HG03342 (cell line): ENCODE results near the gene FBLN1.
"Not testable (repeated sequence)": the region's sequence is repeated elsewhere in the genome, so short reads cannot be mapped to it uniquely, and the experiment has no call there.

Experiments
- ATAC-seq: cut with Tn5 transposase; IDR thresholded peaks from one replicate; pipeline ENCODE4 v1.9.1; 2021; ENCODE audit warnings: mild to moderate bottlenecking, moderate library complexity; ENCODE audit not compliant: unreplicated experiment

Gene FBLN1

GRCh38 chr22:45526768-45527360 lies 24.2 kb downstream of the FBLN1 start:
- no peak for ATAC-seq

- no peak for ATAC-seq
Observed at GRCh38 chr22:45527456-45527855, 24.8 kb downstream of the FBLN1 start.

GRCh38 chr22:45528046-45528445 lies 25.4 kb downstream of the FBLN1 start:
- no peak for ATAC-seq

GRCh38 chr22:45529105-45529504 lies 26.4 kb downstream of the FBLN1 start:
- ATAC-seq, result no peak

GRCh38 chr22:45529971-45530575 lies 27.4 kb downstream of the FBLN1 start:
- ATAC-seq, result no peak

- ATAC-seq, result no peak
Observed at GRCh38 chr22:45531441-45532234, 29.0 kb downstream of the FBLN1 start.

- no peak for ATAC-seq
Observed at GRCh38 chr22:45532235-45532631, 29.6 kb downstream of the FBLN1 start.

GRCh38 chr22:45533703-45534102 lies 31.0 kb downstream of the FBLN1 start:
- ATAC-seq, result no peak

GRCh38 chr22:45534339-45535192 lies 31.9 kb downstream of the FBLN1 start:
- ATAC-seq, result no peak

GRCh38 chr22:45535290-45535689 lies 32.6 kb downstream of the FBLN1 start:
- ATAC-seq, result no peak

- not testable (repeated sequence) for ATAC-seq
Observed at GRCh38 chr22:45535835-45536234, 33.2 kb downstream of the FBLN1 start.

GRCh38 chr22:45537734-45538181 lies 35.1 kb downstream of the FBLN1 start:
- ATAC-seq, result no peak

GRCh38 chr22:45538281-45538680 lies 35.6 kb downstream of the FBLN1 start:
- no peak for ATAC-seq

GRCh38 chr22:45540122-45540521 lies 37.4 kb downstream of the FBLN1 start:
- no peak for ATAC-seq

GRCh38 chr22:45541382-45541979 lies 38.8 kb downstream of the FBLN1 start:
- ATAC-seq, result no peak

GRCh38 chr22:45542001-45542520 lies 39.4 kb downstream of the FBLN1 start:
- no peak for ATAC-seq

- ATAC-seq, result not testable (repeated sequence)
Observed at GRCh38 chr22:45542736-45543135, 40.1 kb downstream of the FBLN1 start.

GRCh38 chr22:45543243-45543642 lies 40.6 kb downstream of the FBLN1 start:
- ATAC-seq, result no peak

- ATAC-seq, result no peak
Observed at GRCh38 chr22:45544588-45545170, 42.0 kb downstream of the FBLN1 start.
